Left lung (tissue), 10 donors: Measurements from ENCODE around the gene PDE4B. TPM values are rescaled to one million over a fixed set of nuclear protein-coding genes. Genes with fewer than 3 reads are reported as not detected.

Experiments used
- ATAC-seq: fragments of 200-7000 bp; cut with Tn5 transposase; one replicate; pipeline ENCODE4 v1.9.1; 2020; ENCODE audit warnings: moderate library complexity
- DNase-seq, 4 donors: peaks; one replicate each; pipeline ENCODE4 v3.0.0-alpha.2; 2013 to 2020
- H3K27ac ChIP-seq, 2 donors: fragments of 200-600 bp; sonication (generic) in 1 of 2; one replicate each; pipeline versions ENCODE4 v1.5.0 to v1.8.0; 2020 to 2021
- H3K27me3 ChIP-seq, 2 donors: fragments of 200-600 bp; sonication (generic) in 1 of 2; one replicate each; pipeline versions ENCODE4 v1.5.0 to v1.8.0; 2020 to 2021
- H3K36me3 ChIP-seq, 2 donors: fragments of 200-600 bp; sonication (generic) in 1 of 2; one replicate each; pipeline versions ENCODE4 v1.5.0 to v1.8.0; 2020 to 2021
- H3K4me1 ChIP-seq, 2 donors: fragments of 200-600 bp; one replicate each; pipeline ENCODE4 v1.8.0; 2021
- H3K4me3 ChIP-seq, 2 donors: fragments of 200-600 bp; sonication (generic) in 1 of 2; one replicate each; pipeline versions ENCODE4 v1.5.0 to v1.8.0; 2020 to 2021; ENCODE audit warnings: mild to moderate bottlenecking in 1 of 2
- H3K9me3 ChIP-seq, 2 donors: fragments of 200-600 bp; sonication (generic) in 1 of 2; one replicate each; pipeline versions ENCODE4 v1.5.0 to v1.8.0; 2020 to 2021
- intact Hi-C, 2 donors: fragments of 100-400 bp; cut with DNase I; formaldehyde crosslinking; loops; one replicate each; pipeline versions ENCODE4 v1.11.2 to v1.14.2; 2022
- polyA plus RNA-seq, 6 donors: library from polyadenylated mRNA; unstranded; fragments of 120-200 nt; gene quantifications; one replicate each; pipeline ENCODE4 v1.2.1, GENCODE V29; 2013; ENCODE audit not compliant: insufficient read length in 6 of 6
- total RNA-seq, 2 donors: library from RNA; stranded (reverse); fragmentation: NEBNext Ultra II Directional; extraction: Animal tissue kit (Norgen Biotek cat#: 25700); gene quantifications; one replicate each; pipeline ENCODE4 v1.2.1, GENCODE V29; 2021
- TF ChIP-seq, protein P1 (sequence below), 2 donors: fragments of 200-600 bp; sonication (generic) in 1 of 2; IDR thresholded peaks; one replicate each; pipeline versions ENCODE4 v1.5.0 to v1.8.0; 2021; ENCODE audit warnings: antibody characterized with exemption in 2 of 2
- donor health status: DM: no; HTN: yes; CAD: no.
- donor health status: DM: no; HTN: no; CAD: no.

The PDE4B gene
- total and polyA plus RNA-seq, 8 donors, result 8.6 to 50.7 (median 19.2) TPM

DNA sequence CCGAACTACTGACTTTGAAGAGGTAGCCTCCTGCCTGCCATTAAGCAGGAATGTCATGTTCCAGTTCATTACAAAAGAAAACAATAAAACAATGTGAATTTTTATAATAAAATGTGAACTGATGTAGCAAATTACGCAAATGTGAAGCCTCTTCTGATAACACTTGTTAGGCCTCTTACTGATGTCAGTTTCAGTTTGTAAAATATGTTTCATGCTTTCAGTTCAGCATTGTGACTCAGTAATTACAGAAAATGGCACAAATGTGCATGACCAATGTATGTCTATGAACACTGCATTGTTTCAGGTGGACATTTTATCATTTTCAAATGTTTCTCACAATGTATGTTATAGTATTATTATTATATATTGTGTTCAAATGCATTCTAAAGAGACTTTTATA lies 581.5 kb downstream of the PDE4B start:
- TF ChIP-seq, protein P1, sequence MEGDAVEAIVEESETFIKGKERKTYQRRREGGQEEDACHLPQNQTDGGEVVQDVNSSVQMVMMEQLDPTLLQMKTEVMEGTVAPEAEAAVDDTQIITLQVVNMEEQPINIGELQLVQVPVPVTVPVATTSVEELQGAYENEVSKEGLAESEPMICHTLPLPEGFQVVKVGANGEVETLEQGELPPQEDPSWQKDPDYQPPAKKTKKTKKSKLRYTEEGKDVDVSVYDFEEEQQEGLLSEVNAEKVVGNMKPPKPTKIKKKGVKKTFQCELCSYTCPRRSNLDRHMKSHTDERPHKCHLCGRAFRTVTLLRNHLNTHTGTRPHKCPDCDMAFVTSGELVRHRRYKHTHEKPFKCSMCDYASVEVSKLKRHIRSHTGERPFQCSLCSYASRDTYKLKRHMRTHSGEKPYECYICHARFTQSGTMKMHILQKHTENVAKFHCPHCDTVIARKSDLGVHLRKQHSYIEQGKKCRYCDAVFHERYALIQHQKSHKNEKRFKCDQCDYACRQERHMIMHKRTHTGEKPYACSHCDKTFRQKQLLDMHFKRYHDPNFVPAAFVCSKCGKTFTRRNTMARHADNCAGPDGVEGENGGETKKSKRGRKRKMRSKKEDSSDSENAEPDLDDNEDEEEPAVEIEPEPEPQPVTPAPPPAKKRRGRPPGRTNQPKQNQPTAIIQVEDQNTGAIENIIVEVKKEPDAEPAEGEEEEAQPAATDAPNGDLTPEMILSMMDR (IDR thresholded peaks at IDR 0.05), result no peak
- Histone ChIP-seq H3K27me3 (no peaks in the 10 kb centered on the region), H3K27ac (peak overlapping the region; percentile 53 to 88), H3K36me3 (peaks cover 0 to 37% of the 10 kb centered on the region in 2 donors), H3K9me3 (no peaks in the 10 kb centered on the region), H3K4me3 (no peak overlapping the region), H3K4me1 (peaks cover 0 to 67% of the 10 kb centered on the region in 2 donors)
- ATAC-seq, result peak; percentile 20
- intact Hi-C loops, result no loop called here
- DNase-seq, result no peak

DNA sequence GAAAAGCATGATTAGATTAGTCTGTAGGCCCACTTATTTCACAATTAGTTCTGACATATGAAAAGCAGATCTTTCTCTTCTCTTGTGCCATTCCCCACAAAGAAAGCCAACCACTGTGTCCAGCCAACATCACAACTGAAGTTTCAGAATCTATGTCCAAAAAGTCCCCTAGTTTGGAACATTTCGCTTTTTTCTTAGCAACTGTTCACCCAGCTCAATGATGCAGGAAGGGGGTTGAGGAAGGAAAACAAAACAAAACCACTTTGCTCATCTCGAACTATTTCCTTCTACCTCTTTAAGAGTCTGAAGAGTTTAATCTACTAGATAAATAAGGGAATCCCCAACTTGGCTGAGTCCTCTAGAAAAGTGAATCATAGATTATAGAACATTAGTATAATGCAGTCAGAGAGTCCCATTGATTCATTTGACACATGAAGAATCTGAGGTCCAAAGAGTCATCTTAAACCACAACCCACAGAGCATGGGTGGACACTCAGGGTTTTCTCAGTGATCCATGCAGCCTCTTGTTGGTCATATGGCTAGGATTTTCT lies 581.9 kb downstream of the PDE4B start:
- Histone ChIP-seq H3K27ac (peak overlapping the region; percentile 53 to 88), H3K4me1 (peaks cover 0 to 67% of the 10 kb centered on the region in 2 donors), H3K9me3 (no peaks in the 10 kb centered on the region), H3K36me3 (peaks cover 0 to 32% of the 10 kb centered on the region in 2 donors), H3K4me3 (no peak overlapping the region), H3K27me3 (no peaks in the 10 kb centered on the region)
- DNase-seq (peak in 1 of 4 donors; percentile 39), ATAC-seq (peak; percentile 54)
- intact Hi-C loops, result no loop called here
- TF ChIP-seq, protein P1 (IDR thresholded peaks at IDR 0.05), result no peak

DNA sequence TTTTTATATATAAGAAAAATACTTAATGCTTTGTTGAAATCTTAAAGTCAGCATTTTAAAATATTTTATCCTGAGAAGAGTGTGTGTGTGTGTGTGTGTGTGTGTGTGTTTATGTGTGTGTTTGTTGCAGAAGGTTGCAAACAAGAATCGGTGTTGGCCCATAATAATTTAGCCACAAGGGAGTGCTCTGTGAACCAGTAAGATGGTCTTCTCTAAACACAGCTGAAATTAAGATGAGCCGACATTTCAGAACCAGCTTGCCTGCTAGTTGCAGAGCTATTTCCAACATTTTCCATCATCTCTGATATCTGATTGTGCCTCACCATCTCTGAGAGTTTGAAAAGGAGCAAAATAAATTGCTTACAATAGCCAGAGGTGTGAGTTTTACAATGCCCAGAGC lies 582.4 kb downstream of the PDE4B start:
- no peaks in the 10 kb centered on the region for H3K27me3 ChIP-seq
- intact Hi-C loops, result no loop called here
- peak overlapping the region in 1 of 2 donors; percentile 88 for H3K27ac ChIP-seq
- H3K36me3 ChIP-seq, result peaks cover 0 to 27% of the 10 kb centered on the region in 2 donors
- ATAC-seq (peak; percentile 10), DNase-seq (no peak)
- no peak overlapping the region for H3K4me3 ChIP-seq
- peaks cover 0 to 66% of the 10 kb centered on the region in 2 donors for H3K4me1 ChIP-seq
- TF ChIP-seq, protein P1 (IDR thresholded peaks at IDR 0.05), result no peak
- H3K9me3 ChIP-seq, result no peaks in the 10 kb centered on the region

DNA sequence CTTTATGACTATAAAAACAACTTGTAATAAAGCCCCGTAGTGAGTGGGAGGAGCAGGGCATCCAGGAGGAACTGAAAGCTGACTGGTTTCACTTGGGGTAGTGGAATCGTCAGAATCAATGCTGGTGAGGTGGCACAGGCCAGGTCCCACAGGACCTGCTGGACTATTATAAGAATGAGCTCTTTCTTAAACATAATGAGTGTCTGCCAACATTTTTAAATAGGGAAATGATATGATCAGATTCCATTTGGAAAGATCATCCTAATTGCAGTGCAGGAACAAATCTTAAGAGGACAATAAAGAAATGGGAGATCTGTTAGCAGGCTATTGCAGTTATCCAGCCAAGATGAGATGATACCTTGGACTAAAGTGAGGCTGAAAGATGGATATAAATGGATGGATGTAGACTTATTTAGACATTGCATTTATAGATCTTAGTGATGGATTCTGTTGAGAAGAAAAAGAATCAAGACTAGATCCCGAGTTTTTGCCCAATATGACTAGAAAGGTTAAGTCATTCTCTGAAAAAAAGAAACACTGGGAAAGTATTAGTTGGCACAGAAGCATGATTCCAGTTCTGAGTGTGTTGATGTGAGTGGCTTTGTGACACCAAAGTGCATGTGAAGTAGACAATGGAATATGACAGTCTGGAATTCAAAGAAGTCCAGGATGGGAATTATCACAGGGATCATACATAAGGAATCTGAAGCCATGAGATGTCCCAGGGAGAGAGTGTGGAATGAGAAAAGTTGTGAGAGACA lies 587.9 kb downstream of the PDE4B start:
- intact Hi-C loops, result no loop called here
- no peaks in the 10 kb centered on the region for H3K27me3 ChIP-seq
- TF ChIP-seq, protein P1 (IDR thresholded peaks at IDR 0.05), result no peak
- H3K27ac ChIP-seq, result no peak overlapping the region
- DNase-seq, result peak in 1 of 4 donors; percentile 41
- no peaks in the 10 kb centered on the region for H3K36me3 ChIP-seq
- H3K4me1 ChIP-seq, result peaks cover 0 to 42% of the 10 kb centered on the region in 2 donors
- H3K4me3 ChIP-seq, result no peak overlapping the region
- ATAC-seq, result peak; percentile 76
- no peaks in the 10 kb centered on the region for H3K9me3 ChIP-seq

DNA sequence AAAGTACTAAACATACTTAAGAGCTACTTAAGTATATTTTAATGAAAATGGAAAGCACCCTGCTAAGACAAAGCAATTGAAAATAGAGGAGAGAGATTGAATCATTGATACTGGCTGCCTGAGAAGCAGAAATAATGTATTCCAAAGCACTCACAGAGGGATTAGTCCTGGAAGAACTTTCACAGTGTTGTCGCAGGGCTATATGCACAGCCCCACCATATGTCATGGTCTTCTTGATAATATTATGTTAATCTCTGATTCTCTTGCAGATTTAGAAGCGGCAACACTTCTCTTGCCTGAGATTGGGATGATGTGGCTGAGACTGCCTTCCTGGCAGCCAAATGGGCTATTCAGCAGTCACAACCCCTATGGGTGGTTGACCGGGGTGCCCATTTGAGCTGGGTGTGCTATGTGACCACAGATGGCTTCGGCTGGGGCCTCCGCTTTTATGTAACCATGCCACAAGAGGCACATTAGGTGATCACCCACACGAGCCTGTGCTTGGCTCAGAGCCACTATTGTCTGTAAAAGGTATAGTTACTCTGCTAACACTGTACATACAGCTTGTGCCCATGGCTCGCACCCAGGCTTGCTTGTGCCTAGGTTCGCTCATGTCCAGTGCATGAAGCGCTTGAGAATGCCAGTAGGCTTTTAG lies 589.1 kb downstream of the PDE4B start:
- H3K4me3 ChIP-seq, result no peak overlapping the region
- intact Hi-C loops, result no loop called here

More for the DNA sequence above, 589.1 kb downstream of the PDE4B start:
- Histone ChIP-seq H3K27me3 (no peaks in the 10 kb centered on the region), H3K4me1 (peaks cover 0 to 31% of the 10 kb centered on the region in 2 donors), H3K9me3 (peaks cover 0 to 10% of the 10 kb centered on the region in 2 donors), H3K27ac (no peak overlapping the region), H3K36me3 (no peaks in the 10 kb centered on the region)
- TF ChIP-seq, protein P1 (IDR thresholded peaks at IDR 0.05), result no peak
- DNase-seq (no peak), ATAC-seq (peak; percentile 40)
